Right forelimb (tissue), 1 donor: ENCODE data around the gene TPSG1.
A peak's percentile ranks its signal among the peaks of the same experiment; 100 is the strongest.
"Not testable (repeated sequence)": the region's sequence is repeated elsewhere in the genome, so short reads cannot be mapped to it uniquely, and the experiment has no call there.

ENCODE experiments used
- DNase-seq: peaks from one replicate; pipeline ENCODE4 v3.0.0-alpha.2; 2018

Gene TPSG1

DNA sequence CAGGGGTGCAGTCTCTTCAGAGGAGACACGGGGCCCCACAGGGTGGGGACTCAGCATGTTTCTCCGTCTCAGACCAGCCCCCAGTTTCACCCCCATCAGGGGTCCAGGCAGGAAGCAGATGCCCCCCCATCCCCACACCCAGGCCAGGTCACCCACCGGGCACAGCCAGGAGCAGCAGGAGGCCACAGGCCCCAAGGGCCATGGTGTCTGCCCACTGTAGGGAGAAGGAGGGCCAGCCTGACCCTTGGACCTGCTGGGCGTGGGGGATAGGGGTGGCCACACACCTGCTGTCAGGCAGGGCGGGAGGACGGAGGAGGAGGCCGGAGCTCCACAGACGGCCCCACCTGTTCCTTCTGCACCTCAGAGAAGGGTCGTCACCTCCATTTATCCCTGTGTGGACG lies at the start of gene TPSG1:
Gene TPSG1, minus strand, starts transcription at position 218 of the 401 bp plus-strand sequence. Its CDS starts 16 bp downstream, at position 202.
- no peak for DNase-seq

DNA sequence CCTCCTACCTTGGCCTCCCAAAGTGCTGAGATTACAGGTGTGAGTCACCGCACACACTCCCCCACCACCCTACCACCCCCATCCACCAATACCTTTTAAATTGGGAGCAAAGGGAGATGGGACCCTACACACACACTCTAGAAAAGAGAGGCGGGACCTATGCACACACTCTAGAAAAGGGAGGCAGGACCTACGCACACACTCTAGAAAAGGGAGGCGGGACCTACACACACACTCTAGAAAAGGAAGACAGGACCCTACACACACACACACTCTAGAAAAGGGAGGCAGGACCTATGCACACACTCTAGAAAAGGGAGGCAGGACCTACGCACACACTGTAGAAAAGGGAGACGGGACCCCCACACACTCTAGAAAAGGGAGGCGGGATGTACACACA lies 49.7 kb upstream of the TPSG1 start:
- no peak for DNase-seq

DNA sequence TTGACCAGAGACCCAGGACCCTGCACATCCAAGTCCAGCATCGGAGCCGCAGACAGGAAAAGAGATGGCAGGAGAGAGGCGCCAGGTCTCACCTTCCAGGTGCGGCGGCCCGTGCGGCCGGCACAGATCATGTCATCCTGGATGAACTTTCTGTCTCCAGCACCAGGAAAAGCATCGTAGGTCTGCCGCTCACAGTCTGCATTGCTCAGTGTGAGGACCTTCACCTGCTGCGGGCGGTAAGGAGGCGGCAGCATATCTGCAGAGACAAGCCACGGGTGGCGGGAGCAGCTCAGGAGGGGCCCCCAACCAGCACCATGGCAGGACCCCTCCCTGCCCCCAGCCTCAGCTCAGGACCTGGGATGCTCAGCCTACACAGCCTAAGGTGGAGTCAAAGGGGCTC lies 48.7 kb upstream of the TPSG1 start:
- DNase-seq = no peak

GRCh38 chr16:1272453-1273198 lies 47.6 kb upstream of the TPSG1 start:
- no peak for DNase-seq

DNA sequence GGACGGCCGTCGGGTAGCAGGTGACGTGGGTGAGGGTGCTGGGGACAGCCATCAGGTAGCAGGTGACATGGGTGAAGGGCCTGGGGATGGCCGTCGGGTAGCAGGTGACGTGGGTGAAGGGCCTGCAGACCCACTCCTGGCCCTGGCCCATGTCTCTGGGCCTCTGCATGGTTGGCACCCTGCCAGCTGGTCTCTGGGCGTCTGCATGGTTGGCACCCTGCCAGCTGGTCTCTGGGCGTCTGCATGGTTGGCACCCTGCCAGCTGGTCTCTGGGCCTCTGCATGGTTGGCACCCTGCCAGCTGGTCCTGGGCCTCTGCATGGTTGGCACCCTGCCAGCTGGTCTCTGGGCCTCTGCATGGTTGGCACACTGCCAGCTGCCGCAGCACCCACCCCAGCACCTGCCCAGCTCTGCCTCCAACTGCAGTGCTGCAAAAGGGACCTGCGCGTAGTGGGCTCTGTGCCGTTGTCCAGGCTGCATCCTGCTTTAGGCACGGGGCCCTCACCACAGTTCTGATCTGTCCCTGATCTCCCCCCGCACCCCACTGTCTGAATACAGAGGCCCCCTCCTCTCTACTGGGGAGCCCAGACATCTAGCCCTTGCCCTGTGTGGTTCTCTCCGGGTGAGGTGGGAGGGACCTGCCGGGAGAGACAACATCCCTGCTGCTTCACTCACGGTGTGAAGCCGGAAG lies 46.8 kb upstream of the TPSG1 start:
- peak; percentile 73 for DNase-seq

DNA sequence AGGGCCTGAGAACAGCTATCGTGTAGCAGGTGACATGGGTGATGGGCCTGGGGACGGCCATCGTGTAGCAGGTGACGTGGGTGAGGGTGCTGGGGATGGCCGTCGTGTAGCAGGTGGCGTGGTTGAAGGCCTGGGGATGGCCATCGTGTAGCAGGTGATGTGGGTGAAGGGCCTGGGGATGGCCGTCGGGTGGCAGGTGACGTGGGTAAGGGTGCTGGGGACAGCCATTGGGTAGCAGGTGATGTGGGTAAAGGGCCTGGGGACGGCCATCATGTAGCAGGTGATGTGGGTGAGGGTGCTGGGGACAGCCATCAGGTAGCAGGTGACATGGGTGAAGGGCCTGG lies 46.3 kb upstream of the TPSG1 start:
- no peak for DNase-seq

DNA sequence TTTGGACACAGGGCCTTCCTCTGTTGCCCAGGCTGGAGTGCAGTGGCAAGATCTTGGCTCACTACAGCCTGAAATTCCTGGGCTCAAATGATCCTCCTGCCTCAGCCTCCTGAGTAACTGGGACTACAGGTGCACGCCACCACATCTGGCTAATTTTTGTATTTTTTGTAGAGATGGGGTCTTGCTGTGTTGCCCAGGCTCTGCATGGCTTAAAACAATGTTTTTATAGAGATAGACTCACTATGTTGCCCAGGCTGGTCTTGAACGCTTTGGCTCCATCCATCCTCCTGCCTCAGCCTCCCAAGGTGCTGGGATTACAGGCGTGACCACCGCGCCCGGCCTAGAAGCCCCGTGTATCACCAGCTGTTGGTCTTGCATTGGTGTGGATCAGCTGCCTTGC lies 44.4 kb upstream of the TPSG1 start:
- not testable (repeated sequence) for DNase-seq

- DNase-seq = no peak
Measured at GRCh38 chr16:1265826-1266225, 40.8 kb upstream of the TPSG1 start.

GRCh38 chr16:1265090-1265630 lies 40.1 kb upstream of the TPSG1 start:
- no peak for DNase-seq

GRCh38 chr16:1264345-1265089 lies 39.4 kb upstream of the TPSG1 start:
- no peak for DNase-seq

GRCh38 chr16:1263591-1264344 lies 38.7 kb upstream of the TPSG1 start:
- no peak for DNase-seq

- DNase-seq = no peak
Measured at GRCh38 chr16:1262846-1263221, 37.8 kb upstream of the TPSG1 start.

- no peak for DNase-seq
Measured at GRCh38 chr16:1262210-1262845, 37.3 kb upstream of the TPSG1 start.

DNA sequence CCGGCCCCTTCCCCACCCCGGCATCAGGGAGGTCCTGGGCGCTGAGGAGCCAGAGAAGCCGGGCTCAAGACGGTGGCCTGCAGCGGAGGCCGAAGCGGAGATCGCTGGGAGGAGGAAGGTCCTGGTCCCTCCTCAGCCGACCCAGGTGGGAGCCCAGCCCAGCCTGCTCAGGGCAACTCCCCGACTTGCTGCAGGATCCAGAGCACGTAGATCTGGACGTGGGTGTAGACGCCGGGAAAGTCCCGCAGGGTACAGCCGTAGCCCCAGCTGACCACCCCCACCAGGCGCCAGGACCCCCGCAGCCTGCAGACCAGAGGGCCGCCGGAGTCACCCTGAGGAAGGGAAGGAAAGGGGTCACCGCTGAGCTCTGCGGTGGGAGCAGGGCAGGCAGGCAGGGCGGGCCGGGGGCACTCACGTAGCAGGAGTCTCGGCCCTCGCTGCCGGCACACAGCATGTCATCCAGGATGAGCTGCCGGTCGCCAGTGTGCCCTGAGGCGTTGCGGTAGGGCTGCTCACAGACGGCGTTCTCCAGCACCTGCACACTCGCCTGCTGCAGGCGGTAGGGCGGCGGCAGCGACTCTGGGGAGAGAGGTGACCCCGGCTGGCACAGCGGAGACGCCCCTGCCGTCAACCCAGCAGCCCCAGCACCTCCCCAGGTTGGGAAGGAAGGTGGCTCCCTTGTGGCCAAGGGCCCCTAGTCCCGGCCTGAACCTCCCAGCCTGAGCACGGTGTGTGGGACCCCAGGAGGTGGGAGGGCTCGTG lies 36.2 kb upstream of the TPSG1 start:
- DNase-seq = no peak

DNA sequence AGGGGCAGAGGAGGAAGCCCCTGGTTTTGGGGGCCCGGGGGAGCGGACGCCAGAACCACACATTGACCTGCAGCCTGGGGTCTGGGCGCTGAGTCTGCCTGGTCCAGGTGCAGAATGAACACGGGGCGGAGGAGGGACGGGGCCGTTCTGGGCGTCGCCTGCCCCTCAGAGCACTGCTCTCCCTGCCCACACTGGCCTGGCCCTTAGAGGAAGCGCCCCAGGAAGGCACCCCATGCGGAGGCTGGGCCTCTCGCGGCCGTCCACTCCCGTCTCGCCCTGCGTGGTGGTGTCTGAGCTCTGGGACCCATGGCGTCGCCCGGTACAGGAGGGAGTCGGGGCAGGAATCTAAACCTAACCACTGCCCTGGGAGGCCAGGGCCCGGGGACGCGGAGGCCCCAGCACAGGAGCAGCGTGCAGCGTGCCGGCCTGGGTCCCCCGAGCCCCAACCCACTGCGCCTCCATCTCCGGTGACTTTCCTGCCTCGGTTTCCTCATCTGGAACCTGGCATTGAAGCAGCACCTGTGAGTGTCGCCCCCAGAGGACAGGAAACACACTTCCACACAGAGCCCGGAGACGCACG lies 35.1 kb upstream of the TPSG1 start:
- no peak for DNase-seq

DNA sequence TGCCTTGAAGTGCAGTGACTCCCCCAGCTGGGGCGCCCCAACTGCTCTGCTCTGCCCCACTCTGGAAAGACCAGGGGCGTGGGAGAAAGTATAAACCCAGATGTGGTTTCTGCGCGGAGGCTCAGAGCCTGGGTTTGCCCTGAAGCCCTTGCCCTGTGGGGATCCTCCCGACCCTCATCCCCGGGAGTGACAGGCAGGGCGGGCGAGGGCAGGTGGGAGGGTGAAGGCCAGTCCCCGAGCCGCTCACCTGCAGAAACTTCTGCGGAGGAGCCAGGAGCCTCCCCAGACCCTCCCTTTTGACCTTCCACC lies 34.6 kb upstream of the TPSG1 start:
- DNase-seq = no peak

- DNase-seq = no peak
Measured at GRCh38 chr16:1258906-1259759, 34.1 kb upstream of the TPSG1 start.

DNA sequence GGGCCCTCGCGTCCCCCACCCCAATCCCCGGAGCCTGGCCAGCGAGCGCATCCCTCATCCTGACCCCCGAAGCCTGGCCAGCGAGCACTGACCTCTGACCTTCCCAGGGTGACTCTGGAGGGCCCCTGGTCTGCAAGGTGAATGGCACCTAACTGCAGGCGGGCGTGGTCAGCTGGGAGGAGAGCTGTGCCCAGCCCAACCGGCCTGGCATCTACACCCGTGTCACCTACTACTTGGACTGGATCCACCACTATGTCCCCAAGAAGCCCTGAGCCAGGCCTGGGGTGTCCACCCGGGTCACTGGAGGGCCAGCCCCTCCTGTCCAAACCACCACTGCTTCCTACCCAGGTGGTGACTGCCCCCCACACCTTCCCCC lies 33.1 kb upstream of the TPSG1 start:
- no peak for DNase-seq

DNA sequence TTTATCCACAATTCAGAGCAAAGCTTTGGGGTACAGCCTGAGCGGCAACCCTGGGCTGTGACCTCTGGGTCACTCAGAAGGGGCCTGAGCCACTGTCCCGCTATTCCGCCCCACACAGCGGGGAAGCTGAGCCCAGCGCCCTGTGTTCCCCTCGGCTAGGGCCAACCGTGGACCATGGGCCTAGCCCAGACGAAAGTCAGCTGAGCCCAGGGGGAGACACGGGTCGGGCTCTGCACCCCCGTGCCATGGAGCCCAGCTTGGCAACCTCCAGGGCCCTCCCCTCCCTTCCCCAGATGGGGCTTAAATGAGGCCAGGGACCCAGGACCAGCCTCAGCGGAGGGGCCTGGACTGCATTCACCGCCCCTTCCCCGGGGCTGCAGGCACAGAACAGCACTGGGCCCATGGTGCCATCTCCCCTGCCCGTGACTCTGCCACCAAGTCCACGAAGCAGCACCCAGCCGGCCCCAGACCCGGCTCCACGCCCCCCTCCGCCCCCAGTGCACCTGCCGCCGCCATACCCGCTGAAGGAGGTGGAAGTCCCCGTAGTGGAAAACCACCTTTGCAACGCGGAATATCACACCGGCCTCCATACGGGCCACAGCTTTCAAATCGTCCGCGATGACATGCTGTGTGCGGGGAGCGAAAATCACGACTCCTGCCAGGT lies 32.6 kb upstream of the TPSG1 start:
- DNase-seq = no peak

DNA sequence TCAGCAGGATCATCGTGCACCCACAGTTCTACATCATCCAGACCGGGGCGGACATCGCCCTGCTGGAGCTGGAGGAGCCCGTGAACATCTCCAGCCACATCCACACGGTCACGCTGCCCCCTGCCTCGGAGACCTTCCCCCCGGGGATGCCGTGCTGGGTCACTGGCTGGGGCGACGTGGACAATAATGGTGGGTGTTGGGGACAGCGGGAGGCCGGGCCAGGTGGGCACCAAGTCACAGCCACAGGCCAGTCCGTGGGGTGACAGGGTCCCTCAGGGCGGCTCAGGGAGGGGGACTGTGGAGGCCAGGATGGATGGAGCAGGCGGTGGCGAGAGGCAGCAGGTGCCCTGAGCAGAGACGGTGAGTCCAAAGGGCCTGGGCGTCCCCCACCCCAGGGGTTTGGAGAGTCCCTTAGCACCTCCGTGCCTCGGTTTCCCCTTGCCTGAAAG lies 31.8 kb upstream of the TPSG1 start:
- no peak for DNase-seq
